KOPT-K1 (cell line): ENCODE results near the gene SLC6A19.

Experiments
- H3K27ac ChIP-seq: fragments of 200-600 bp; sonication (generic); 2 replicates; pipeline ENCODE4 v1.5.1; 2016; ENCODE audit warnings: antibody characterized with exemption, mild to moderate bottlenecking, low read depth, low read length; ENCODE audit not compliant: poor library complexity, severe bottlenecking
- H3K36me3 ChIP-seq: fragments of 200-600 bp; sonication (generic); 2 replicates; pipeline ENCODE4 v1.5.1; 2017; ENCODE audit warnings: antibody characterized with exemption, mild to moderate bottlenecking, low read length, moderate library complexity; ENCODE audit not compliant: insufficient read depth
- H3K9me3 ChIP-seq: fragments of 200-600 bp; sonication (generic); 2 replicates; pipeline ENCODE4 v1.5.1; 2017; ENCODE audit warnings: antibody characterized with exemption, low read length, mild to moderate bottlenecking; ENCODE audit not compliant: insufficient read depth, poor library complexity, severe bottlenecking

SLC6A19 gene

DNA sequence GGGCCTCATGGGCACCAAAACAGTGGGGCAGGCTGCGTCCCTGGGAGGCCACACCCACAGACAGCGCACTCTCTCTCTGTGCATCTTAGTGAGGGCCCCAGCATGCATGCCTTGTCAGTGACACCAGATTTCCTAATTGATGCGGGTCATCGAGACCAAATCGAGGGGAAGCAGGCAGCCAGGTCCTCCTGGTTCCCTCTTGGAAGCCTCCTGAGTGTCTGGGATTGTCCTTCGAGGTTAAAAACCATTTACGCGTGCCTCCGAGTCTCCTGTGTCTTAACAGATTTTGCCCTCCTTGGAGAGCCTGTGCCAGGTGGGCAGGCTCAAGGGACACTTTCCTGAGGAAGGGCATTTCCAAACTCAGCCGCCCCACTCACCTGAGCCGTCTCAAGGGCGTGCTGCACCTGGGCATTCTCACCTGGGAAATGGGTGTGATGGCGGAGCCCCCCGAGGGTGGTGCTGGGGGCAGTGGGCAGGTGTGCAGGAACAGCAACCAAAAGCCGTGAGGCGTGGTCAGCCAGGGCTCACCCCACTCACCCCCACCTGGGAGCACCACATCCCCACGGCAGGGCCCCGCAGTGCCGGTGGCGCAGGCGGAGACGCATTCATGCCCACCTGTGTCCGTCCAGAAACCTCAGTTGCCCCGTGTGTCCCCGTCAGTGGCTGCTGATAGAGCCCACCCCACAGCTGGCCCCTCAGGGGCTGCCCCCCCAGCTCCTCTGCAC is 2.7 kb downstream of the SLC6A19 start:
- no peaks in the 10 kb centered on the region for H3K36me3 ChIP-seq
- no peak overlapping the region for H3K27ac ChIP-seq
- no peaks in the 10 kb centered on the region for H3K9me3 ChIP-seq

DNA sequence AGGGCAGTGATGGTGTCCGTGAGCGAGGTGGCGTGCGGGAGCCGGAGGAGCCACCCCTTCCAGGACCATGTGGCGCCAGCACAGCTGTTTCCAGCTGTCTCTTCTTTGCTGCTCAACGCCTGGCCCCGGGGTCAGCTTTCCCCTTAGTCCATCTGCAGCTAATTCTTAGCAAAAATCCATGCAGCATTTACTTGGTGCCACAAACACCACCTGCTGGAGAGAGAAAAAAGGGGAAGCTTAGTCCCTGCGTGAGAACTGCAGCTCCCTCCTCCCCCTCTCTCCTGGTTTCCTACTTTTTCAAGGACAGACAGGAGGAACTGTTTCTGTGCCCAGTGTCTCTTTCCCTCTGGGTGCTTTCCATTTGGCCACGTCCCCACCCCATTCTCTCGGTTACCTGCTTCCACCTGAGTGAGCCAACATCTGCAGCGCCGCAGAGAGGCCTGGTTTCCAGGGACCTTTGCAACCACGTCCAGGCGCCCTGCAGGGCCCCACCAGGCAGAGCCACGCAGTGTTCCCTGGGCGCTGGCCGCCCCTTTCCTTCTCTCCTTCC is 3.4 kb downstream of the SLC6A19 start:
- H3K36me3 ChIP-seq: no peaks in the 10 kb centered on the region
- no peak overlapping the region for H3K27ac ChIP-seq
- H3K9me3 ChIP-seq: no peaks in the 10 kb centered on the region

DNA sequence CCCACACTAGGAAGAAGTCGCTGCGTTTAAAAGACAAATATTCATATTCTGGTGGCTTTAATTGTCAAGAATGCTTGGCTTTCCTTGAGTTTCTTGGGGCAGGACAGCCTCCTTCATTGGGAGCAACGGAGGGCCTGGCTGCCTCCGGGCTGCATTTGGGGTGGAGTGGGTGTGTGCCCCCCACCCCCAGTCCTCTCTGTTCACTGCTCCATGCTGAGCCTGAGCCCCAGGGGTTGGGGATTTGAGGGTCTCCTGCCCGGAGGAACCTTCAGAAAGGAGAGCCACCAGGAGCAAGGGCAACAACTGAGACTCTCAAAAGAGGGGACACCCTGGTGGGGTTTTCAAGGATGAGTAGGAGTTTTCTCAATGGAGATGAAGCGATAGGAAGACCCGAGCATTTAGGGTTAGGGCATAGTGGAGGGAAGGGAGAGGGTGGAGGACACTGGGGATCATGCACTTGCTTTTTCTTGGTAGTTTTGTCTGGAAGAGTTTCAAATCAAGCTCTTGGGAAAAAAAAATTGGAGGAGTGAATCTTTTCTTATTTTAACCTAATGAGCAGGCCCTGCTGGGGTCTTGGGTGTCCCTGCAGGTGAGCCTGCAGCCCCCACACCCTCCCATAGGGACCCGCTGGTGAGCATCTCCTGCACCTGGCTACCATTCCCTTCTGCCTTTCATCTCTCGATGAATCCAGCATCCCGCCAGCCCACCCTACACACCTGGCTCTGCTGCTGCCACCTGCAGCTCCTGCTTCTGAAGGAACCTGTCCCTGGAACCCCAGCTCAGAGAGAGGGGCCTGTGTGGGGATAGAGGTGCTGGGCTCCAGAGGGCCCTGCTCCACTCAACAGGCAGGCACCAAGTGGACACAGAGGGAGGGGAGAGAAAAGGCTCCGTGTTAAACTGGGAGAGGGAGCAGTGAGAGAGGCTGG is 4.1 kb downstream of the SLC6A19 start:
- Histone ChIP-seq H3K36me3 (no peaks in the 10 kb centered on the region), H3K27ac (no peak overlapping the region), H3K9me3 (no peaks in the 10 kb centered on the region)

DNA sequence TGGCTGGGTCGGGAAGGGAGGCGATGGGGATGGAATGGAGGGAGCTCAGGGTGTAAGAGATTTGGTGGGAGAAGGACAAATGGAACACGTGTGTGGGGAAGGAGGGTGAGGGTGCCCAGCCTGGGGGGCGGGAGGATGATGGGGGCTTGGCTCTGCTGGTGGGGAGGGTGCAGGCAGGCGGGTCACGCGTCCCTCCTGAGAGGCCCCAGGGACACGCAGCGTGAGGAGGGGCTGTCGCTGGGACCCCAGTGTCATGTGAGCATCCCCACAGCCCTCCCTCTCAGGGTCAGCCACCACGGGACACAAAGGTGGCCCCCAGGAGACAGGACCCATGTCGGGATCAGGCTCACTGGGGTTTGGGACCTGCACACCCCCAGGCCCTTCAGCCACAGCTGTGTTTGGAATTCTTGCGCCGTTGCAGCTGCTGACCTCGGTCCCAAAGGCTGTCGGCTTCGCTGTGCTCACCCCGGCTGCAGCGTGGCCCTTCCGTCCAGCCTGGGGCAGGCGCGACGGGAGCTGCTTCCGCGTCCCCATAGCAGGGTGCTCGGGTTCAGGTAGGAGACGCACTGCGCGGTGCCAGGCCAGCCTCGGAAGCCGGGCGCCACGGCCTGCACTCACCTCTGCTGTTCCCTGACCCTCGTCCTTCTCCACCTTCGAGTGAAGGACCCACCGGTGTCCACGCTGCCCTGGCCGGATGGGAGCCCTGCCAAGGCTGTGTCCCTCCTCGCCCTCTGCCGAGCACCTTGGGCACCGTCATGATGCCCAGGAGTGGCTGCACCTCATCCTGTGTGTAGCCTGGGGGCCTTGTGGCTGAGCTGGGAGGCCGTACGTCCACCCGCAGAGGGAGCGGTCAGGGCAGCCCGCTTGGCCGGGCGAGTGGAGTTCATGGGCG is 5.4 kb downstream of the SLC6A19 start:
- no peaks in the 10 kb centered on the region for H3K9me3 ChIP-seq
- H3K36me3 ChIP-seq: no peaks in the 10 kb centered on the region
- no peak overlapping the region for H3K27ac ChIP-seq

DNA sequence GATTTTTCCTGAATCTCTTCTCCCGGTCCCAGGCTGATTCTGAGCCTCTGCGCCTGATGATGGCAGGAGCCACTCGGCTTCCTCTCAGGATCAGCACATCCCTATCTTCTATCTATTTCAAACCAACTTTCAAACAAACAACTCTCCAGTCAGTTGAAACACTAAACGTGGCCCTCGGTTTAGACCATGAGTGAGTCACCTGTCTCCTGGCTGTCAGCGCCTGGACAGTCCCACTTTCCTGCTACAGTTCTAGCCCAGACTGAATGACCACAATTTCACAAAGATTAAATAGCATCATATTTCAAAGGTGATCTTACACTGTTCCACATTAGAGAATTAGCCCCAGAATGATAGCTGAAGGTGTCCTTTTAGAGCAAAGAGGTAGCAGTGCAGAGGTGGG is 6.2 kb downstream of the SLC6A19 start:
- Histone ChIP-seq H3K36me3 (no peaks in the 10 kb centered on the region), H3K27ac (no peak overlapping the region)

DNA sequence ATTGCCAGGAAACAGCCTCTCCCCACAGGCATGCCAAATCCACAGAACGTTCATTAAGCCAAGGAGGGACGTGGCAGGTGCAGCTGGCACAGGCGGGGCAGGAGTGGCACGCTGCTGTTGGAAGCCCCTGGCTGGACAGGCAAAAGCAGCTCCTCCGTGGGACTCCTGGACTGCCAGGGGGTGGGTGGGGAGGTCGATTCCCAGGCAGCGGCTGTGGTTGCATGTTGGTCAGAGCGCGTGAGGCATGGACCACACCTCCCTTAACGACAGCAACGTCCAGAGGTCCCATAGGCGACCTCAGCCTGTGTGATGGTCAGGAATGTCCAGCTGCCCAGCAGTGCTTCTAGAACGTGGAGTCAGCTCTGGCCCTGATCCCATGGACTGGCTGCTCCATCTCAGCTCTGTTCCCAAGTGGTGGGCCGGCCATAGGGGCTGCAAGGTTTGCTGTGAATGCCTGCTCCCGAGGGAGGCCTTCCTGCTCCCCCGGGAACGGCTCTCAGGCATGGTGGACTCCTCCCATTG is 6.9 kb downstream of the SLC6A19 start:
- no peaks in the 10 kb centered on the region for H3K9me3 ChIP-seq
- H3K36me3 ChIP-seq: no peaks in the 10 kb centered on the region
- no peak overlapping the region for H3K27ac ChIP-seq

More for the DNA sequence above, 6.2 kb downstream of the SLC6A19 start:
- no peaks in the 10 kb centered on the region for H3K9me3 ChIP-seq

DNA sequence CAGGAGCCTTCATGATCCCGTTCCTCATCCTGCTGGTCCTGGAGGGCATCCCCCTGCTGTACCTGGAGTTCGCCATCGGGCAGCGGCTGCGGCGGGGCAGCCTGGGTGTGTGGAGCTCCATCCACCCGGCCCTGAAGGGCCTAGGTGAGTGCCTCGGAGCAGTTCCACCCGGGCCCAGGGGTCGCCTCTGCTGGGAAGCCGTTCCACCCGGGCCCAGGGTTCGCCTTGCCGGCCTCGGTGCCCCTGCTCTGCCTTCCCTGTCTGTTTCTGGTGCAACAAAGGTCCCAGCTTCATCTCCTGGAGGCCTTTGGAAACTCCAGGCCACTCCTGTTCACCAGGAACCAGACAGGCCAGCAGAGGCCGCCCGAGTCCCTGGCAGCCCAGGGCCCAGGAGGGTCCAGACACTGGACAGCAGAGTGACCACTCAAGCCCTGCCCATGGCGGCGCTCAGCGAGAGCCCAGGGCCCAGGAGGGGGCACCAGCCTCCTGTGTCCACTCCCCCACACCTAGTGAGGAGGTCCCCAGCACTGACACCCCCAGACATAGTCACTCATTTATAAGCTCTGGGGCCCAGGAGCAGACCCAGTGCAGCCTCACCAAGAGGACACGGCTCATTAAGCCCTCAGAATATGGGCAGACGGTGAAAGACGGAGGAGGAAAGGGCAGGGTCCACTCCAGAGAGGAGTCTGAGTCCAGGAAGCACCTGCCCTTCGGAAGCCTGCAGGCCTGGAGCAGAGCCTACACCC is 7.5 kb downstream of the SLC6A19 start:
- Histone ChIP-seq H3K36me3 (no peaks in the 10 kb centered on the region), H3K27ac (no peak overlapping the region), H3K9me3 (no peaks in the 10 kb centered on the region)

DNA sequence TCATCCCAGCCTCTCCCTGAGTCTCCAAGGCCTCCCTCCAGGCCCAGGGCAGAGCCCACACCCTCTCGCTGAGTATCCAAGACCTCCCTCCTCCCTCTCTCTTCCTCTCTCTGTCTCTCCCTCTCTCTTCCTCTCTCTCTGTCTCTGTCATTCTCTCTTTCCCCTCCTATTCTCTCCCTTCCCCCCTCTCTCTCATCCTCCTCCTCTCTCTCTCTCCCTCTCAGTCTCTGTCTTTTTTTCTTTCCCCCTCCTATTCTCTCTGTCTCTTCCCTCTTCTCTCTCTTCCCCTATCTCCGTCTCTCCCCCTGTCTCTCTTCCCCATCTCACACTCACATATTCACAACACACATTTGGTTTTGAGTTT is 8.1 kb downstream of the SLC6A19 start:
- Histone ChIP-seq H3K36me3 (no peaks in the 10 kb centered on the region), H3K27ac (no peak overlapping the region), H3K9me3 (no peaks in the 10 kb centered on the region)

DNA sequence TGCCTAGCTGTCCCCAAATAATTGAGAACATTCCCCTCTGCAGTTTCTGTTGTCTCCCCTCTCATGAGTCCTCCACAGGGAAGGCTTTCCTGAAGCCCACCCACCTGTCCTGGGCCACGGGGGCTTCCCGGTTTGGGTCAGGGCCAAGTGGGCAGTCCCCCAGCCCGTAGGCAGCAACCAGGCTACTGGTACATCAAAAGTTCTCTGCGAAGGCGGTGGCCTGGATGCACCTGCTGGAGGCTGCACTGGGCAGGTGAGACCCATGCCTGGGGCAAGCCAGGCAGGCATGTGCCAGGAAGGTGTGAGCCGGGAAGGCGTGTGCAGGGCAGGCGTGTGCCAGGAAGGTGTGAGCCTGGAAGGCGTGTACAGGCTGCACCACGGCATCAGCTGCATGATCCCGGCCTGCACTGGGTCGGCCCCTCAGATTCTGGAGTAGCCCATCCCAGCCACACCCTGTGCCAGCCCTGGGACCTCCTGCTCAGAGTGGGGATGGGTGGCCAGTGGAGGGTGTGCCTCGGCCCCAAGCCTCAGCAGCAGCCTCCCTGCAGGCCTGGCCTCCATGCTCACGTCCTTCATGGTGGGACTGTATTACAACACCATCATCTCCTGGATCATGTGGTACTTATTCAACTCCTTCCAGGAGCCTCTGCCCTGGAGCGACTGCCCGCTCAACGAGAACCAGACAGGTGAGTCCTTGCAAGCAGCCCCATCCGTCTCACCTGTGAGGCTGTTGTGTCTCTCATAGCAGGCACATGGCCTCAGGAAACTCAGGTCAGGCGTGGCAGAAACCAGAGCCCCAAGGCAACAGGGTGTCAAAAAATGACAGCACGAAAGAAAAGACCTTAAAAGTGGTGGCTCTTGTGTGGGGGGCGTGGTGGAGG is 8.7 kb downstream of the SLC6A19 start:
- Histone ChIP-seq H3K36me3 (no peaks in the 10 kb centered on the region), H3K9me3 (no peaks in the 10 kb centered on the region)

DNA sequence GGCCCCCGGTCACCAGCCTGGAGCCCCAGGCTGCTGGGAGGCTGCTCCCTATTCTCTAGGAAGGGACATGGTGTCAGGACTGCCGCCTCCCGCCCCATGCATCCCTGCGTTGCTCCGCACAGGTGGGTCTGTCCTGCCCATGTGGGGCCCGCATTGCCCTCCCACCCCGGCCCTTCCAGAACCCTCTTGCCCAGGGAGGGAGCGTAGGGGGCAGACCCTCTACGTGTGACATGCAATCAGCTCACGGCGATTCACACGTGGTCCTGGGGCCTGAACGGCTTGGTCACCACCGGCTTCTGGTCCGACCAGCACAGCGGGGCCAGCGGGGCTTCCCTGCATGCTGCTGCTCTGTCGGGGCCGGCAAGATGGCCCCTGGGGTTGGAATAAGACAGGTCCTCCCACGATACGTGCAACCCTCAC is 9.4 kb downstream of the SLC6A19 start:
- Histone ChIP-seq H3K27ac (no peak overlapping the region), H3K36me3 (no peaks in the 10 kb centered on the region), H3K9me3 (peaks cover 4% of the 10 kb centered on the region)

More for the DNA sequence above, 8.7 kb downstream of the SLC6A19 start:
- no peak overlapping the region for H3K27ac ChIP-seq

DNA sequence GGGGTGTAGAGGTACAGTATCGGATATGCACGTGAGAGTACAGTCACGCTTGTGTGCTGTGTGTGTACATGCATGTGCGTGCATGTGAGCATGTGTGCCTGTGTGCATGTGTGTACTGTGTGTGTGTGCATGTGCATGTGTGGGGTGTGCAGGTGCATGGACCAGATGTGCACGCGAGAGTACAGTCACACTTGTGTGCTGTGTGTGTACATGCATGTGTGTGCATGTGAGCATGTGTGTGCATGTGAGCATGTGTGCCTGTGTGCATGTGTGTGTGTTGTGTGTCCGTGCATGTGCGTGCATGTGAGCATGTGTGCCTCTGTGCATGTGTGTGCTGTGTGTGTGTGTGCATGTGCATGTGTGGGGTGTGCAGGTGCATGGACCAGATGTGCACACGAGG is 10.3 kb downstream of the SLC6A19 start:
- H3K27ac ChIP-seq: no peak overlapping the region
- H3K36me3 ChIP-seq: no peaks in the 10 kb centered on the region
- peaks cover 6% of the 10 kb centered on the region for H3K9me3 ChIP-seq

DNA sequence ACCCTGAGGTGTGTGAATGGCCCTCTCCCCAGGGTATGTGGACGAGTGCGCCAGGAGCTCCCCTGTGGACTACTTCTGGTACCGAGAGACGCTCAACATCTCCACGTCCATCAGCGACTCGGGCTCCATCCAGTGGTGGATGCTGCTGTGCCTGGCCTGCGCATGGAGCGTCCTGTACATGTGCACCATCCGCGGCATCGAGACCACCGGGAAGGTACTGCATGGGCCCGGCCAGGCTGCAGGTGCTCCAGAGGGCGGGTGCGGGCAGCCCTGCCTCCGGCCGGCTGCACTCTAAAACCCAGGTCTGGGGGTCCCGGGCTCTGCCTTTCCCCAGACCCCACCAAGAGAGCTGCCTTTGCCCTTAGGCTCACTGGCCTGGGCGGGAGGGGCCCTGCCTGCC is 10.9 kb downstream of the SLC6A19 start:
- Histone ChIP-seq H3K27ac (no peak overlapping the region), H3K9me3 (peaks cover 6% of the 10 kb centered on the region), H3K36me3 (no peaks in the 10 kb centered on the region)

DNA sequence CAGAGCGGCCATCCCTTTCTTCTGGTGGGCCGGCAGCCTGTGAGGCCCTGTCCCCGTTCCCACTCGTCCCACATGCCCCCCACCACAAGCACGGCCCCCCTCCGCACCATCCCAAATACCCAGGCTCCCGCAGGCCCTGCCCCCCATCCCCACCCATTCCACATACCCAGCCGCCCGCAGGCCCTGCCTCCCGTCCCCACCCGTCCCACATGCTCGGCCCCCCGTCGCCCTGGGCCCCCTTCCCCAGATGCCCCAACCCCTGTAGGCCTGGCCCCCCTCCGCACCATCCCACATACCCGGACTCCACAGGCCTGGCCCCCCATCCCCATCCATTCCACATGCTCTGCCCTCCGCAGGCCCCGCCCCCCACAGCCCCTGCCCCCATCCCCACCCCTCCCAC is 11.5 kb downstream of the SLC6A19 start:
- no peaks in the 10 kb centered on the region for H3K36me3 ChIP-seq
- H3K27ac ChIP-seq: no peak overlapping the region
- H3K9me3 ChIP-seq: peaks cover 6% of the 10 kb centered on the region
